Adipocyte (in vitro differentiated cells): Measurements from ENCODE around the gene NUDT21.
"Not testable (repeated sequence)": the region's sequence is repeated elsewhere in the genome, so short reads cannot be mapped to it uniquely, and the experiment has no call there.

ENCODE experiments used
- DNase-seq: peaks from one replicate; pipeline ENCODE4 v3.0.0-alpha.2; 2015; ENCODE audit warnings: low read depth
- H3K27me3 ChIP-seq: replicated peaks from 2 replicates; pipeline ENCODE4 v1.7.0; 2013; ENCODE audit warnings: mild to moderate bottlenecking, low read length, moderate library complexity; ENCODE audit not compliant: control insufficient read depth, insufficient read depth
- H3K36me3 ChIP-seq: 2 replicates; pipeline ENCODE4 v1.7.0; 2013; ENCODE audit warnings: low read length, mild to moderate bottlenecking, moderate library complexity; ENCODE audit not compliant: control insufficient read depth, insufficient read depth, severe bottlenecking
- H3K4me1 ChIP-seq: 2 replicates; pipeline ENCODE4 v1.7.0; 2013; ENCODE audit warnings: mild to moderate bottlenecking, low read length, moderate library complexity; ENCODE audit not compliant: control insufficient read depth, insufficient read depth
- H3K4me3 ChIP-seq: 2 replicates; pipeline ENCODE4 v1.7.0; 2013; ENCODE audit warnings: mild to moderate bottlenecking, low read length, moderate library complexity
- H3K9ac ChIP-seq: 2 replicates; pipeline ENCODE4 v1.7.0; 2013; ENCODE audit warnings: mild to moderate bottlenecking, low read length, moderate library complexity
- H3K9me3 ChIP-seq: 2 replicates; pipeline ENCODE4 v1.7.0; 2013; ENCODE audit warnings: mild to moderate bottlenecking, low read length, moderate library complexity; ENCODE audit not compliant: control insufficient read depth

The NUDT21 gene

DNA sequence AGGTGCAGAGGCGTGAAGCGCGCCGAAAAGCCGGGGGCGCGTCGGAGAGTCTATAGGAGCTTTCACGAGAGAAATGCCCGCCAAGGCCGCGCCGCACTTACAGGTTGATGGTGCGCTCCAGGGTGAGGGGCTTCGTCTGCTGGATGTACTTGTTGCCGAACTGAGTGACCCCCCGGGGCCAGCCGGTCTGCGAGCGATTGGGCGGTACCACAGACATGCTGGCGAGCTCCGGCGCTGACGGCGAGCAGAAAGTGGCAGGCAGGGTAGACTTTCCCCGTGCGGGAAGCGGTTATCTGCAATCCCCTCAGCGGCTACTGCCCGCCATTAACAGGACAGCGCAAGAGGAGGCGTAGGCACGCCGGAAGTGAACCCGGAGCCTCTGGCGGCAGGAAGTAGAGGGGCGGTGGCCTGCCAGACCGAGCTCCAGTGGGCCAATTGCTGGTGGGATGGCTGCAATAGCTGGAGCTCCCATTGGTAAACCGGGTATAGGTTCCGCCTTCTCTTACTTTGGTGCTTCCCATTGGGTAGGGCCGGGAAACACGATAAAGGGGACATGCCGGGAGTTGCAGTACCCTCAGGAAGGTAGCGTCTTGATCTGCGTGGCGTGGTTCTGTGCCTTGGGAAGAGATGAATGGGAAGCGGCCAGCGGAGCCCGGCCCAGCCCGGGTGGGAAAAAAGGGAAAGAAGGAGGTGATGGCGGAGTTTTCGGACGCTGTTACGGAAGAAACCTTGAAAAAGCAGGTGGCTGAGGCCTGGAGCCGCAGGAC, at the start of gene NUDT21, which contains the start of gene OGFOD1:
TSS of gene NUDT21 (minus strand) at position 347 of the 767 bp plus-strand sequence. CDS start at position 217, 130 bp downstream.
TSS of gene OGFOD1 (plus strand) at position 569 of the 767 bp plus-strand sequence. CDS start at position 628, 59 bp downstream.
- peak; percentile 99 for DNase-seq
- Histone ChIP-seq H3K4me3 (peak within 1 kb of the TSS; percentile 89), H3K27me3 (no peaks in the 10 kb centered on the region), H3K9me3 (no peaks in the 10 kb centered on the region), H3K9ac (peak within 1 kb of the TSS; percentile 92), H3K36me3 (peaks cover 44% of the 10 kb centered on the region), H3K4me1 (peaks cover 28% of the 10 kb centered on the region)

- Histone ChIP-seq H3K4me1 (no peaks in the 10 kb centered on the region), H3K4me3 (no peak overlapping the region), H3K9ac (no peak overlapping the region), H3K36me3 (peaks cover 42% of the 10 kb centered on the region), H3K27me3 (no peaks in the 10 kb centered on the region), H3K9me3 (no peaks in the 10 kb centered on the region)
- no peak for DNase-seq
Measured at GRCh38 chr16:56493815-56494214, 42.7 kb upstream of the NUDT21 start.

DNA sequence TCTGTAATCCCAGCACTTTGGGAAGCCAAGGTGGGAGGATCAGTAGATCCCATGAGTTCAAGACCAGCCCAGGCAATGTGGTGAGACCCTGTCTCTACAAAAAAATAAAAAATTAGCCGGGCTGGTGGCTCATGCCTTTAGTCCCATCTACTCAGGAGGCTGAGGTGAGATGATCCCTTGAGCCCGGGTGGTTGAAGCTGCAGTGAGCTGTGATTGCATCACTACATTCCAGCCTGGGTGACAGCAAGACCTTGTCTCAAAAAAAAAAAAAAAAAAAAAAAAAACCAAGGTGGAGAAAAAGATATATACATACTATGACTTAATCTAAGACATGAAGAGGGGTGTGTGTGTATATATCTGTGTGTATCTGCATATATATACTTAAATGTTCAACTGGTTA, 42.0 kb upstream of the NUDT21 start:
- no peaks in the 10 kb centered on the region for H3K27me3 ChIP-seq
- H3K36me3 ChIP-seq = peaks cover 35% of the 10 kb centered on the region
- H3K4me1 ChIP-seq = no peaks in the 10 kb centered on the region
- no peaks in the 10 kb centered on the region for H3K9me3 ChIP-seq
- DNase-seq = peak; percentile 23
- H3K4me3 ChIP-seq = no peak overlapping the region
- no peak overlapping the region for H3K9ac ChIP-seq

DNA sequence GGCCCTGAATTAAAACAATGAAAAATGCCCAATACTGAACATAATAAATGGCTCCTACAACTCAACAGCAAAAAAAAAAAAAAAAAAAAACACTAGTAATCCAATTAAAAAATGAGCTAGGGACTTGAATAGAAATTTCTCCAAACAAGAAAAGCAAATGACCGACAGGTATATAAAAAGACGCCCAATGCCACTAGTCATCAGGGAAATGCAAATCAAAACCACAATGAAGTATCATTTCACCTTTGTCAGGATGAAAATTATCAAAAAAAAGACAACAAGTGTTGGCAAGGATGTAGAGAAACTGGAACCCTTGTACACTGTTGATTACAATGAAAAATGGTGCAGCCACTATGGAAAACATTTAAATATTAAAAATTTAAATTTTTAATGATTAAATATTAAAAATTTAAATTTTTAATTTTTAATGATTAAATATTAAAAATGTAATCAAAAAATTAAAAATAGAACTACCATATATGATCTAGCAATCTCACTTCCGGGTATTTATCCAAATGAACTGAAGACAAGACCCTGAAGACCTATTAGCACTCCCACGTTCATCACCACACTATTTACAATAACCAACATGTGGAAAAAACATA, 40.6 kb upstream of the NUDT21 start:
- Histone ChIP-seq H3K4me1 (no peaks in the 10 kb centered on the region), H3K9ac (no peak overlapping the region), H3K4me3 (no peak overlapping the region), H3K36me3 (peaks cover 22% of the 10 kb centered on the region), H3K27me3 (no peaks in the 10 kb centered on the region), H3K9me3 (no peaks in the 10 kb centered on the region)
- no peak for DNase-seq

DNA sequence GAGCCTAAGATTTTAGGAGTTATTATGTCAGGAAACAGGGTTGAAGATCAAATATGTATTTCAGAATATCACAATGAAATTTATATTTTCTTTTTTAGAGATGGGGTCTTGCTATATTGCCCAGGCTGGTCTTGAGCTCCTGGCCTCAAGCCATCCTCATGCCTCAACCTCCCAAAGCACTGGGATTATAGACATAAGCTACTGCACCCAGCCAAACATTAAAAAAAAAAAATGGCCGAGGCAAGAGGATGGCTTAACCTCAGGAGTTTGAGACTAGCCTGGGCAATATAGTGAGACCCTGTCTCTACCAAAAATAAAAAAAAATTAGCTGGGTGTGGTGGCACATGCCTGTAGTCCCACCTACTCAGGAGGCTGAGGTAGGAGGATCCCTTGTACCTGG, 37.7 kb upstream of the NUDT21 start:
- H3K27me3 ChIP-seq, H3K4me3 ChIP-seq, DNase-seq, H3K9ac ChIP-seq, H3K4me1 ChIP-seq, H3K9me3 ChIP-seq: not testable (repeated sequence)
- H3K36me3 ChIP-seq = peaks cover 19% of the 10 kb centered on the region

GRCh38 chr16:56488035-56488434, 36.9 kb upstream of the NUDT21 start:
- Histone ChIP-seq H3K4me1 (no peaks in the 10 kb centered on the region), H3K4me3 (no peak overlapping the region), H3K36me3 (peaks cover 22% of the 10 kb centered on the region), H3K9me3 (no peaks in the 10 kb centered on the region), H3K9ac (no peak overlapping the region), H3K27me3 (no peaks in the 10 kb centered on the region)
- no peak for DNase-seq

GRCh38 chr16:56483394-56483793, 32.3 kb upstream of the NUDT21 start:
- peaks cover 31% of the 10 kb centered on the region for H3K36me3 ChIP-seq
- H3K27me3 ChIP-seq = no peaks in the 10 kb centered on the region
- H3K9me3 ChIP-seq = no peaks in the 10 kb centered on the region
- DNase-seq = no peak
- peaks cover 27% of the 10 kb centered on the region for H3K4me1 ChIP-seq
- no peak overlapping the region for H3K4me3 ChIP-seq
- no peak overlapping the region for H3K9ac ChIP-seq

- DNase-seq = no peak
- no peaks in the 10 kb centered on the region for H3K9me3 ChIP-seq
- no peak overlapping the region for H3K9ac ChIP-seq
- H3K4me1 ChIP-seq = peaks cover 34% of the 10 kb centered on the region
- no peak overlapping the region for H3K4me3 ChIP-seq
- no peaks in the 10 kb centered on the region for H3K27me3 ChIP-seq
- H3K36me3 ChIP-seq = peaks cover 34% of the 10 kb centered on the region
Measured at GRCh38 chr16:56482683-56483236, 31.6 kb upstream of the NUDT21 start.

DNA sequence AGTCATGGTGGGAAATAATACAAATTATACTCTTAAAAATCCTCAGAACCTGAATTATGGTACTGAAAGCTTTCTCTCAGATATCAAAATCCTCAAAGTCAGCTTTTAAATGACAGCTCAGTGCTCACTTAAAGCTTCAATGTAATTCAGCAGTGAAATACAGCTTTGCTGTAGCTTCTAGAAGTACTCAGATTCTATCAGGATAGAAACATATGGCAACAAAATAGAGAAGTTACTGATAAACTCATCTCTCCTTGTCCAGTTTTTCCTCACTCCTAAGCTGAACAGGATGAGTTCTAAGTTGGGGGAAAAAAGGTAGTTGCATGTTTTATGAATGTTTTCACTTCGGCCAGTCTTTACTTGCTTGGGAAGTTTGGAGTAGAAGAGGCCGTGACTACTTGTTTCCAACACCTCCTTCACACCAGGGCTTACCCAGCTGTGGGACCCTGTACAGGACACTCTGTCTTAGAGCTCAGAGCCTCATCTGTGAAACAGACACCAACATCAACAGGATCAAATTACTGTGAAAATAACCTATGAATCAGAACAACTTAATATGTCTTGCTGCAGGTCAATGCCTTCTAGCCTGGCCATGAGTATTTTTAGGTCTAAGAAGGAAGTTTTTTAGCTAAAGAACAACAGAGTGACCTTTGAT, 30.5 kb upstream of the NUDT21 start:
- no peak overlapping the region for H3K4me3 ChIP-seq
- no peaks in the 10 kb centered on the region for H3K27me3 ChIP-seq
- no peaks in the 10 kb centered on the region for H3K9me3 ChIP-seq
- DNase-seq = no peak
- peaks cover 45% of the 10 kb centered on the region for H3K4me1 ChIP-seq
- peak overlapping the region; percentile 27 for H3K9ac ChIP-seq
- H3K36me3 ChIP-seq = peaks cover 40% of the 10 kb centered on the region

GRCh38 chr16:56480776-56481467, 29.8 kb upstream of the NUDT21 start:
- peak overlapping the region; percentile 27 for H3K9ac ChIP-seq
- DNase-seq = no peak
- peaks cover 48% of the 10 kb centered on the region for H3K4me1 ChIP-seq
- no peak overlapping the region for H3K4me3 ChIP-seq
- H3K36me3 ChIP-seq = peaks cover 47% of the 10 kb centered on the region
- H3K9me3 ChIP-seq = no peaks in the 10 kb centered on the region
- no peaks in the 10 kb centered on the region for H3K27me3 ChIP-seq

GRCh38 chr16:56479469-56479868, 28.3 kb upstream of the NUDT21 start:
- H3K9ac ChIP-seq = no peak overlapping the region
- DNase-seq = no peak
- H3K27me3 ChIP-seq = no peaks in the 10 kb centered on the region
- no peak overlapping the region for H3K4me3 ChIP-seq
- peaks cover 48% of the 10 kb centered on the region for H3K4me1 ChIP-seq
- H3K36me3 ChIP-seq = peaks cover 53% of the 10 kb centered on the region
- H3K9me3 ChIP-seq = no peaks in the 10 kb centered on the region
